Measurements from ENCODE around the gene NTMT1. TPM values are rescaled to one million over a fixed set of nuclear protein-coding genes. Genes with fewer than 3 reads are reported as not detected.

NTMT1 gene
- total RNA-seq, 2 experiments from 2014 or later = 50.1 to 69.2 TPM

GRCh38 chr9:129609486-129610212 is 16.3 kb upstream of the NTMT1 start:
- Mint-ChIP-seq H3K27me3 (no peaks in the 10 kb centered on the region), H3K27ac (peak overlapping the region; percentile 67), H3K9me3 (ENCODE audit: low read depth) (no peaks in the 10 kb centered on the region), H3K4me1 (peaks cover 33% of the 10 kb centered on the region), H3K36me3 (ENCODE audit: low read depth) (no peaks in the 10 kb centered on the region), H3K4me3 (peak overlapping the region; percentile 73)
- POLR2A ChIA-PET = interaction anchor here (1.0 kb wide), 1 partner anchor 528 kb away, joined by 3 read pairs; the partner anchor contains the start of gene DOLPP1
- CTCF ChIA-PET = interaction anchor here (0.7 to 1.9 kb wide), 5 partner anchors 10 to 467 kb away, joined by 3 to 10 read pairs (median 4); no protein-coding TSS in a partner anchor
- DNase-seq (peak; percentile 59), ATAC-seq (peak; percentile 18)
- intact Hi-C loops (cut with DNase I, micrococcal nuclease) = loop anchor here (1.0 to 10.0 kb wide), 11 partner anchors 115 to 479 kb away; no protein-coding TSS in a partner anchor

- Mint-ChIP-seq H3K36me3 (ENCODE audit: low read depth) (no peaks in the 10 kb centered on the region), H3K27me3 (no peaks in the 10 kb centered on the region), H3K27ac (no peak overlapping the region), H3K9me3 (ENCODE audit: low read depth) (no peaks in the 10 kb centered on the region), H3K4me3 (peak overlapping the region; percentile 73), H3K4me1 (peaks cover 29% of the 10 kb centered on the region)
- POLR2A ChIA-PET = no interaction called here
- intact Hi-C loops (cut with DNase I, micrococcal nuclease) = loop anchor here (1.0 to 2.0 kb wide), 10 partner anchors 122 to 479 kb away; no protein-coding TSS in a partner anchor
- DNase-seq (no peak), ATAC-seq (no peak)
- CTCF ChIA-PET = no interaction called here
Measured at GRCh38 chr9:129610213-129610472, 15.8 kb upstream of the NTMT1 start.

- ChIA-PET POLR2A (no interaction called here), CTCF (interaction anchor here (0.5 to 2.6 kb wide), 17 partner anchors 10 to 657 kb away, joined by 3 to 15 read pairs (median 4); partner anchors contain the start of genes C9orf50 and IER5L)
- peak; percentile 63 for ATAC-seq
- peak overlapping the region; percentile 73 for H3K4me3 Mint-ChIP-seq
- peak overlapping the region; percentile 47 for H3K27ac Mint-ChIP-seq
- peak; percentile 85 for DNase-seq
- H3K27me3 Mint-ChIP-seq = no peaks in the 10 kb centered on the region
- no peaks in the 10 kb centered on the region for H3K9me3 Mint-ChIP-seq (ENCODE audit: low read depth)
- intact Hi-C loops (cut with DNase I, micrococcal nuclease) = loop anchor here (1.0 to 2.0 kb wide), 13 partner anchors 13 to 480 kb away; partner anchors contain the start of gene NTMT1 (in 1 of the 2)
- no peaks in the 10 kb centered on the region for H3K36me3 Mint-ChIP-seq (ENCODE audit: low read depth)
- peaks cover 29% of the 10 kb centered on the region for H3K4me1 Mint-ChIP-seq
Measured at GRCh38 chr9:129610473-129611306, 15.3 kb upstream of the NTMT1 start.

- ATAC-seq = no peak
- DNase-seq = no peak
Measured at GRCh38 chr9:129611307-129611800, 14.6 kb upstream of the NTMT1 start.

GRCh38 chr9:129612123-129612522 is 13.8 kb upstream of the NTMT1 start:
- ChIA-PET CTCF (interaction anchor here (0.7 to 2.6 kb wide), 7 partner anchors 12 to 481 kb away, joined by 4 to 15 read pairs (median 5); partner anchors contain the start of gene IER5L), POLR2A (no interaction called here)
- DNase-seq (no peak), ATAC-seq (no peak)
- Mint-ChIP-seq H3K9me3 (ENCODE audit: low read depth) (no peaks in the 10 kb centered on the region), H3K4me1 (peaks cover 26% of the 10 kb centered on the region), H3K36me3 (ENCODE audit: low read depth) (no peaks in the 10 kb centered on the region), H3K27me3 (no peaks in the 10 kb centered on the region), H3K4me3 (no peak overlapping the region), H3K27ac (no peak overlapping the region)
- intact Hi-C loops (cut with DNase I, micrococcal nuclease) = no loop called here

More at GRCh38 chr9:129611307-129611800, 14.6 kb upstream of the NTMT1 start:
- POLR2A ChIA-PET = no interaction called here
- Mint-ChIP-seq H3K4me1 (peaks cover 29% of the 10 kb centered on the region), H3K9me3 (ENCODE audit: low read depth) (no peaks in the 10 kb centered on the region), H3K27me3 (no peaks in the 10 kb centered on the region), H3K36me3 (ENCODE audit: low read depth) (no peaks in the 10 kb centered on the region), H3K27ac (no peak overlapping the region), H3K4me3 (peak overlapping the region; percentile 73)
- intact Hi-C loops (cut with DNase I, micrococcal nuclease) = loop anchor here (1.0 to 2.0 kb wide), 6 partner anchors 12 to 481 kb away; partner anchors contain the start of gene NTMT1 (in 1 of the 2)
- CTCF ChIA-PET = interaction anchor here (0.5 to 2.6 kb wide), 18 partner anchors 9 to 657 kb away, joined by 3 to 15 read pairs (median 4); partner anchors contain the start of genes C9orf50 and IER5L

- Mint-ChIP-seq H3K9me3 (ENCODE audit: low read depth) (no peaks in the 10 kb centered on the region), H3K4me1 (peaks cover 20% of the 10 kb centered on the region), H3K27me3 (no peaks in the 10 kb centered on the region), H3K4me3 (no peak overlapping the region), H3K27ac (no peak overlapping the region), H3K36me3 (ENCODE audit: low read depth) (no peaks in the 10 kb centered on the region)
- intact Hi-C loops (cut with DNase I, micrococcal nuclease) = no loop called here
- ChIA-PET CTCF (interaction anchor here (0.9 to 2.6 kb wide), 4 partner anchors 12 to 481 kb away, joined by 3 to 6 read pairs (median 4); partner anchors contain the start of gene IER5L), POLR2A (no interaction called here)
- DNase-seq (no peak), ATAC-seq (no peak)
Measured at GRCh38 chr9:129612815-129613519, 13.0 kb upstream of the NTMT1 start.

- no peaks in the 10 kb centered on the region for H3K36me3 Mint-ChIP-seq (ENCODE audit: low read depth)
- ChIA-PET POLR2A (interaction anchor here (0.6 kb wide), 1 partner anchor 12 kb away, joined by 3 read pairs; the partner anchor contains the start of gene NTMT1), CTCF (interaction anchor here (0.9 to 1.6 kb wide), 6 partner anchors 11 to 482 kb away, joined by 3 to 7 read pairs (median 4); partner anchors contain the start of gene IER5L)
- no peak overlapping the region for H3K4me3 Mint-ChIP-seq
- ATAC-seq (no peak), DNase-seq (no peak)
- H3K4me1 Mint-ChIP-seq = peaks cover 16% of the 10 kb centered on the region
- intact Hi-C loops (cut with DNase I, micrococcal nuclease) = no loop called here
- peaks cover 3% of the 10 kb centered on the region for H3K27me3 Mint-ChIP-seq
- H3K9me3 Mint-ChIP-seq (ENCODE audit: low read depth) = no peaks in the 10 kb centered on the region
- H3K27ac Mint-ChIP-seq = no peak overlapping the region
Measured at GRCh38 chr9:129613520-129614175, 12.3 kb upstream of the NTMT1 start.

GRCh38 chr9:129614932-129615331 is 11.0 kb upstream of the NTMT1 start:
- peaks cover 12% of the 10 kb centered on the region for H3K27me3 Mint-ChIP-seq
- no peak for DNase-seq
- ChIA-PET POLR2A (no interaction called here), CTCF (interaction anchor here (0.9 to 1.6 kb wide), 3 partner anchors 9 to 483 kb away, joined by 3 to 7 read pairs (median 5); partner anchors contain the start of gene IER5L)
- no peaks in the 10 kb centered on the region for H3K36me3 Mint-ChIP-seq (ENCODE audit: low read depth)
- no peak for ATAC-seq
- intact Hi-C loops (cut with DNase I, micrococcal nuclease) = no loop called here
- no peak overlapping the region for H3K27ac Mint-ChIP-seq
- H3K9me3 Mint-ChIP-seq (ENCODE audit: low read depth) = no peaks in the 10 kb centered on the region
- H3K4me3 Mint-ChIP-seq = no peak overlapping the region
- H3K4me1 Mint-ChIP-seq = peaks cover 17% of the 10 kb centered on the region

GRCh38 chr9:129615407-129616285 is 10.3 kb upstream of the NTMT1 start:
- H3K27me3 Mint-ChIP-seq = peaks cover 12% of the 10 kb centered on the region
- peaks cover 16% of the 10 kb centered on the region for H3K4me1 Mint-ChIP-seq
- intact Hi-C loops (cut with DNase I, micrococcal nuclease) = no loop called here
- H3K27ac Mint-ChIP-seq = no peak overlapping the region
- no peak for ATAC-seq
- DNase-seq = no peak
- no peaks in the 10 kb centered on the region for H3K9me3 Mint-ChIP-seq (ENCODE audit: low read depth)
- ChIA-PET POLR2A (no interaction called here), CTCF (interaction anchor here (1.2 kb wide), 1 partner anchor 10 kb away, joined by 8 read pairs; the partner anchor contains the start of gene NTMT1)
- H3K4me3 Mint-ChIP-seq = no peak overlapping the region
- no peaks in the 10 kb centered on the region for H3K36me3 Mint-ChIP-seq (ENCODE audit: low read depth)

GRCh38 chr9:129617167-129617566 is 8.8 kb upstream of the NTMT1 start:
- POLR2A ChIA-PET = no interaction called here
- H3K27me3 Mint-ChIP-seq = peaks cover 21% of the 10 kb centered on the region
- H3K36me3 Mint-ChIP-seq (ENCODE audit: low read depth) = no peaks in the 10 kb centered on the region
- intact Hi-C loops (cut with DNase I, micrococcal nuclease) = no loop called here
- CTCF ChIA-PET = interaction anchor here (0.6 to 1.5 kb wide), 2 partner anchors 436 to 486 kb away, joined by 5 to 7 read pairs; no protein-coding TSS in a partner anchor
- no peaks in the 10 kb centered on the region for H3K9me3 Mint-ChIP-seq (ENCODE audit: low read depth)
- DNase-seq = peak; percentile 52
- peak; percentile 67 for ATAC-seq
- H3K4me3 Mint-ChIP-seq = no peak overlapping the region
- no peak overlapping the region for H3K27ac Mint-ChIP-seq
- peaks cover 6% of the 10 kb centered on the region for H3K4me1 Mint-ChIP-seq

All from activated CD4-positive, alpha-beta T cell treated with anti-CD3 and anti-CD28 coated beads for 36 hours (primary cell).